Caki2 (cell line): ENCODE measurements around the gene PRIMPOL. TPM values are rescaled to one million over a fixed set of nuclear protein-coding genes. Genes with fewer than 3 reads are reported as not detected.
A peak's percentile ranks its signal among the peaks of the same experiment; 100 is the strongest.
"Not testable (repeated sequence)": the region's sequence is repeated elsewhere in the genome, so short reads cannot be mapped to it uniquely, and the experiment has no call there.

Experiments used
- DNase-seq: peaks from one replicate; pipeline ENCODE4 v3.0.0-alpha.2; 2015; ENCODE audit warnings: low read depth
- in situ Hi-C: cut with HindIII; loops from 2 replicates; pipeline ENCODE4 v1.10.0; 2016; ENCODE audit warnings: low sequenced_read_pairs, low pct_unique_long_range_greater_than_20kb, mixed read lengths
- total RNA-seq: library from RNA; depleted of rRNA; stranded (reverse); fragments of >200 nt; shearing (Covaris generic); gene quantifications from 2 replicates; pipeline ENCODE4 v1.2.3, GENCODE V29; 2014; ENCODE audit warnings: low replicate concordance; rRNA removed

The PRIMPOL gene
- total RNA-seq, 1 experiment from 2014 or later: 30.4 TPM

GRCh38 chr4:184733654-184734524 lies 84.4 kb downstream of the PRIMPOL start, which contains the start of gene CENPU:
CENPU (minus strand) TSS chr4:184734096; CDS start chr4:184734062, 34 bp downstream.
- DNase-seq: peak; percentile 98
- in situ Hi-C loops: no loop called here

- in situ Hi-C loops: no loop called here
- no peak for DNase-seq
Observed at GRCh38 chr4:184734758-184735157, 85.2 kb downstream of the PRIMPOL start.

DNA sequence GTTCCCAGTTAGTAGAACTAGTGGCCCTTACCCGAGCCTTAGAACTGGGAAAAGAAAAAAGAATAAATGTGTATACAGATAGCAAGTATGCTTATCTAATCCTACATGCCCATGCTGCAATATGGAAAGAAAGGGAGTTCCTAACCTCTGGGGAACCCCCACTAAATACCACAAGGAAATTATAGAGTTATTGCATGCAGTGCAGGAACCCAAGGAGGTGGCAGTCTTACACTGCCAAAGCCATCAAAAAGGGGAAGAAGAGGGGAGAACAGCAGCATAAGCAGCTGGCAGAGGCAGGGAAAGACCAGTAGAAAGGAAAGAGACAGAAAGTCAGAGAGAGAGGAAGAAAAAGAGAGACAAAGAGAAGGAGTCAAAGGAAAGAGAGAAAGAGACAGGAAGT lies 90.0 kb downstream of the PRIMPOL start:
- in situ Hi-C loops, DNase-seq: not testable (repeated sequence)

GRCh38 chr4:184740980-184741391 lies 91.4 kb downstream of the PRIMPOL start:
- DNase-seq: no peak
- in situ Hi-C loops: no loop called here

- DNase-seq, in situ Hi-C loops: not testable (repeated sequence)
Observed at GRCh38 chr4:184741651-184742050, 92.1 kb downstream of the PRIMPOL start.

GRCh38 chr4:184743650-184744049 lies 94.1 kb downstream of the PRIMPOL start:
- in situ Hi-C loops: no loop called here
- no peak for DNase-seq

DNA sequence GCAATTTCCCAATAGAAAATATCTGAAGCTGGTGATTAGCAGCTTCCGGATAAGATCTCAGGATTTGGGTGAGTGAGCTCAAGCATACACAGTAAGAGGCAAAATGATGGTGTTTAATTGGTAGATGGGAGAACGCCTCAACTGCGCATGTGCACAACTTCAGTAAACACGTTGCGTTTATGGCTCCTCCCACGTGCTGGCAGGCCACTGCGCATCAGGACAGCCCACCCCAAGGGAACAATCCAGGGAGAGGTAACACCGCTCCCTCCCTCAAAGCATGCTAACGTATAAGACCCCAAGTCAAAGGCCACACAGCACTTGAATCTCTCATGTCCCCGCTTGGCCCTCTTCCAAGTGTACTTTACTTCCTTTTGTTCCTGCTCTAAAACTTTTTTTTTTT lies 94.7 kb downstream of the PRIMPOL start:
- no peak for DNase-seq
- in situ Hi-C loops: no loop called here

Other genes starting within 250 kb of the PRIMPOL start
- gene IRF2, start 175.2 kb upstream of the PRIMPOL start, total RNA-seq: 18.4 and 47.1 TPM in 2 replicates
- 28.7 and 34.7 TPM in 2 replicates for gene CASP3, start 291 bp upstream of the PRIMPOL start, total RNA-seq
- gene CENPU, start 84.4 kb downstream of the PRIMPOL start, total RNA-seq: 60.4 and 71.5 TPM in 2 replicates
- 37.8 and 42.8 TPM in 2 replicates for gene ACSL1, start 176.2 kb downstream of the PRIMPOL start, total RNA-seq